Measurements from ENCODE around the gene RNF220. TPM values are rescaled to one million over a fixed set of nuclear protein-coding genes. Genes with fewer than 3 reads are reported as not detected.

The RNF220 gene
- total and polyA plus RNA-seq, 2 experiments from 2014 or later: 77.2 to 117 TPM

GRCh38 chr1:44588551-44589210, 183.6 kb downstream of the RNF220 start:
- H3K79me2 ChIP-seq: no peaks in the 10 kb centered on the region
- no peak overlapping the region for H3K4me3 ChIP-seq
- no peaks in the 10 kb centered on the region for H3K9me3 ChIP-seq (ENCODE audit: low read depth)
- peaks cover 17% of the 10 kb centered on the region for H3K27me3 ChIP-seq
- H3K9me2 ChIP-seq (replicated peaks; ENCODE audit: insufficient read depth): no peaks in the 10 kb centered on the region
- H3K36me3 ChIP-seq (replicated peaks; ENCODE audit: insufficient read depth, low read depth): no peaks in the 10 kb centered on the region
- DNase-seq (ENCODE audit: low spot score): no peak
- no peak for TF ChIP-seq EZH2phosphoT487 (IDR thresholded peaks at IDR 0.05; ENCODE audit: low read depth, severe bottlenecking, unreplicated experiment)
- TF ChIP-seq EZH2 (IDR thresholded peaks at IDR 0.05; ENCODE audit: borderline replicate concordance): no peak
- TF ChIP-seq, protein P1, sequence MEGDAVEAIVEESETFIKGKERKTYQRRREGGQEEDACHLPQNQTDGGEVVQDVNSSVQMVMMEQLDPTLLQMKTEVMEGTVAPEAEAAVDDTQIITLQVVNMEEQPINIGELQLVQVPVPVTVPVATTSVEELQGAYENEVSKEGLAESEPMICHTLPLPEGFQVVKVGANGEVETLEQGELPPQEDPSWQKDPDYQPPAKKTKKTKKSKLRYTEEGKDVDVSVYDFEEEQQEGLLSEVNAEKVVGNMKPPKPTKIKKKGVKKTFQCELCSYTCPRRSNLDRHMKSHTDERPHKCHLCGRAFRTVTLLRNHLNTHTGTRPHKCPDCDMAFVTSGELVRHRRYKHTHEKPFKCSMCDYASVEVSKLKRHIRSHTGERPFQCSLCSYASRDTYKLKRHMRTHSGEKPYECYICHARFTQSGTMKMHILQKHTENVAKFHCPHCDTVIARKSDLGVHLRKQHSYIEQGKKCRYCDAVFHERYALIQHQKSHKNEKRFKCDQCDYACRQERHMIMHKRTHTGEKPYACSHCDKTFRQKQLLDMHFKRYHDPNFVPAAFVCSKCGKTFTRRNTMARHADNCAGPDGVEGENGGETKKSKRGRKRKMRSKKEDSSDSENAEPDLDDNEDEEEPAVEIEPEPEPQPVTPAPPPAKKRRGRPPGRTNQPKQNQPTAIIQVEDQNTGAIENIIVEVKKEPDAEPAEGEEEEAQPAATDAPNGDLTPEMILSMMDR (IDR thresholded peaks at IDR 0.05; ENCODE audit: poor library complexity): no peak
- no peak overlapping the region for H3K27ac ChIP-seq
- peaks cover 13% of the 10 kb centered on the region for H3K4me1 ChIP-seq (ENCODE audit: insufficient read depth)
- no peaks in the 10 kb centered on the region for H4K20me1 ChIP-seq (ENCODE audit: insufficient read depth, poor library complexity, severe bottlenecking)
- WGBS (ENCODE audit: low lambda C conversion rate, missing lambda C conversion rate): 70% methylated on average over 3 of the region's 3 CpGs
- H2AFZ ChIP-seq: no peak overlapping the region
- H3K4me2 ChIP-seq: no peak overlapping the region

DNA sequence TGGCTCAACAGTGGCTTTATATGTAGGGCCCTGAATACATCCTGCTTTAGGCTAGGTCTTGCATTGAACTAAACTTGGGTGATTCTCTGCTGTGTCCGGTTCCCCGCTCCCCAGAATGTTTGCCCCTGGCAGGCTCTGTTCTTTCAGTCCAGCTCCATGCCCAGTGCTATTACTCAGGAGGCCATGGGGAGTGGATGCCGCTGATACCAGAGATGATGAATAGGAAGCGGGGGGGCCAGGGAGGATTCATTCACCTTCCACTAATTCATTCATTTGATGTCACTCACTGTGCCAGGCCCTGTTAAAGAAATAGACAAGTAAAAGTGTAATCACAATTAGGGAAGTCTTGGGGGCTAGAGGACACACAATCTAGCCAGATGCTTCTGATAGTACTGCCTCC, 185.4 kb downstream of the RNF220 start:
- H2AFZ ChIP-seq: no peak overlapping the region
- H3K9me3 ChIP-seq (ENCODE audit: low read depth): no peaks in the 10 kb centered on the region
- H3K36me3 ChIP-seq (replicated peaks; ENCODE audit: insufficient read depth, low read depth): no peaks in the 10 kb centered on the region
- no peaks in the 10 kb centered on the region for H4K20me1 ChIP-seq (ENCODE audit: insufficient read depth, poor library complexity, severe bottlenecking)
- no peaks in the 10 kb centered on the region for H3K9me2 ChIP-seq (replicated peaks; ENCODE audit: insufficient read depth)
- H3K4me2 ChIP-seq: no peak overlapping the region
- H3K27ac ChIP-seq: no peak overlapping the region
- DNase-seq (ENCODE audit: low spot score): no peak
- H3K4me3 ChIP-seq: no peak overlapping the region
- peaks cover 12% of the 10 kb centered on the region for H3K27me3 ChIP-seq
- no peaks in the 10 kb centered on the region for H3K79me2 ChIP-seq
- H3K4me1 ChIP-seq (ENCODE audit: insufficient read depth): peaks cover 18% of the 10 kb centered on the region
- no peak for TF ChIP-seq EZH2phosphoT487 (IDR thresholded peaks at IDR 0.05; ENCODE audit: low read depth, severe bottlenecking, unreplicated experiment)
- TF ChIP-seq, protein P1 (IDR thresholded peaks at IDR 0.05; ENCODE audit: poor library complexity): no peak
- TF ChIP-seq EZH2 (IDR thresholded peaks at IDR 0.05; ENCODE audit: borderline replicate concordance): no peak
- WGBS (ENCODE audit: low lambda C conversion rate, missing lambda C conversion rate): 94% methylated on average over 4 of the region's 4 CpGs

GRCh38 chr1:44591381-44591780, 186.3 kb downstream of the RNF220 start:
- H3K79me2 ChIP-seq: no peaks in the 10 kb centered on the region
- H4K20me1 ChIP-seq (ENCODE audit: insufficient read depth, poor library complexity, severe bottlenecking): no peaks in the 10 kb centered on the region
- no peak overlapping the region for H2AFZ ChIP-seq
- H3K27me3 ChIP-seq: peaks cover 3% of the 10 kb centered on the region
- H3K9me2 ChIP-seq (replicated peaks; ENCODE audit: insufficient read depth): no peaks in the 10 kb centered on the region
- no peak overlapping the region for H3K4me3 ChIP-seq
- H3K36me3 ChIP-seq (replicated peaks; ENCODE audit: insufficient read depth, low read depth): no peaks in the 10 kb centered on the region
- DNase-seq (ENCODE audit: low spot score): no peak
- peaks cover 18% of the 10 kb centered on the region for H3K4me1 ChIP-seq (ENCODE audit: insufficient read depth)
- H3K27ac ChIP-seq: no peak overlapping the region
- 98% methylated on average over 5 of the region's 5 CpGs for WGBS (ENCODE audit: low lambda C conversion rate, missing lambda C conversion rate)
- no peaks in the 10 kb centered on the region for H3K9me3 ChIP-seq (ENCODE audit: low read depth)
- TF ChIP-seq EZH2phosphoT487 (IDR thresholded peaks at IDR 0.05; ENCODE audit: low read depth, severe bottlenecking, unreplicated experiment) (no peak), EZH2 (IDR thresholded peaks at IDR 0.05; ENCODE audit: borderline replicate concordance) (no peak)
- TF ChIP-seq, protein P1 (IDR thresholded peaks at IDR 0.05; ENCODE audit: poor library complexity): no peak
- no peak overlapping the region for H3K4me2 ChIP-seq
